Activated naive CD8-positive, alpha-beta T cell treated with anti-CD3 and anti-CD28 coated beads for 36 hours (primary cell): Measurements from ENCODE around the gene CPT1B. TPM values are rescaled to one million over a fixed set of nuclear protein-coding genes. Genes with fewer than 3 reads are reported as not detected.

Experiments used
- DNase-seq: peaks from one replicate; pipeline ENCODE4 v3.0.0; 2021
- H3K27ac Mint-ChIP-seq: one replicate; pipeline ENCODE4 v1.8.0; 2022; ENCODE audit warnings: mild to moderate bottlenecking, moderate library complexity, mixed read lengths
- H3K27me3 Mint-ChIP-seq: one replicate; pipeline ENCODE4 v1.8.0; 2022; ENCODE audit warnings: mild to moderate bottlenecking, mixed read lengths
- H3K36me3 Mint-ChIP-seq: one replicate; pipeline ENCODE4 v1.8.0; 2021; ENCODE audit warnings: mild to moderate bottlenecking, mixed read lengths
- H3K4me1 Mint-ChIP-seq: one replicate; pipeline ENCODE4 v1.8.0; 2021; ENCODE audit warnings: mixed read lengths
- H3K4me3 Mint-ChIP-seq: one replicate; pipeline ENCODE4 v1.8.0; 2022; ENCODE audit warnings: mild to moderate bottlenecking, moderate library complexity, mixed read lengths
- H3K9me3 Mint-ChIP-seq: one replicate; pipeline ENCODE4 v1.8.0; 2022; ENCODE audit warnings: mixed read lengths
- total RNA-seq, 2 experiments: library from RNA; stranded (reverse); gene quantifications; one replicate each; pipeline ENCODE4 v1.2.3, GENCODE V29; 2021

Gene CPT1B
- total RNA-seq, 2 experiments from 2014 or later: 33.6 to 33.7 TPM

GRCh38 chr22:50529416-50529896 lies 48.8 kb downstream of the CPT1B start:
- Mint-ChIP-seq H3K27me3 (peaks cover 21% of the 10 kb centered on the region), H3K9me3 (no peaks in the 10 kb centered on the region), H3K4me1 (peaks cover 48% of the 10 kb centered on the region), H3K27ac (peak overlapping the region; percentile 90), H3K36me3 (peaks cover 36% of the 10 kb centered on the region), H3K4me3 (peak overlapping the region; percentile 85)
- no peak for DNase-seq

GRCh38 chr22:50528682-50529415 lies 49.4 kb downstream of the CPT1B start:
- H3K27ac Mint-ChIP-seq: peak overlapping the region; percentile 90
- no peaks in the 10 kb centered on the region for H3K9me3 Mint-ChIP-seq
- peaks cover 24% of the 10 kb centered on the region for H3K27me3 Mint-ChIP-seq
- peaks cover 46% of the 10 kb centered on the region for H3K4me1 Mint-ChIP-seq
- H3K4me3 Mint-ChIP-seq: peak overlapping the region; percentile 85
- DNase-seq: no peak
- peaks cover 40% of the 10 kb centered on the region for H3K36me3 Mint-ChIP-seq

- Mint-ChIP-seq H3K27ac (peak overlapping the region; percentile 90), H3K36me3 (peaks cover 42% of the 10 kb centered on the region), H3K27me3 (peaks cover 22% of the 10 kb centered on the region), H3K9me3 (no peaks in the 10 kb centered on the region), H3K4me3 (peak overlapping the region; percentile 85), H3K4me1 (peaks cover 42% of the 10 kb centered on the region)
- DNase-seq: no peak
Observed at GRCh38 chr22:50527921-50528681, 50.1 kb downstream of the CPT1B start.

- Mint-ChIP-seq H3K27me3 (peaks cover 17% of the 10 kb centered on the region), H3K36me3 (peaks cover 40% of the 10 kb centered on the region), H3K27ac (peak overlapping the region; percentile 90), H3K4me3 (peak overlapping the region; percentile 85), H3K4me1 (peaks cover 35% of the 10 kb centered on the region), H3K9me3 (no peaks in the 10 kb centered on the region)
- peak; percentile 63 for DNase-seq
Observed at GRCh38 chr22:50526834-50527801, 51.1 kb downstream of the CPT1B start.

GRCh38 chr22:50526108-50526833 lies 52.0 kb downstream of the CPT1B start:
- no peaks in the 10 kb centered on the region for H3K9me3 Mint-ChIP-seq
- H3K36me3 Mint-ChIP-seq: peaks cover 40% of the 10 kb centered on the region
- H3K27ac Mint-ChIP-seq: peak overlapping the region; percentile 90
- peak overlapping the region; percentile 97 for H3K4me3 Mint-ChIP-seq
- peaks cover 17% of the 10 kb centered on the region for H3K27me3 Mint-ChIP-seq
- DNase-seq: peak; percentile 92
- H3K4me1 Mint-ChIP-seq: peaks cover 35% of the 10 kb centered on the region

DNA sequence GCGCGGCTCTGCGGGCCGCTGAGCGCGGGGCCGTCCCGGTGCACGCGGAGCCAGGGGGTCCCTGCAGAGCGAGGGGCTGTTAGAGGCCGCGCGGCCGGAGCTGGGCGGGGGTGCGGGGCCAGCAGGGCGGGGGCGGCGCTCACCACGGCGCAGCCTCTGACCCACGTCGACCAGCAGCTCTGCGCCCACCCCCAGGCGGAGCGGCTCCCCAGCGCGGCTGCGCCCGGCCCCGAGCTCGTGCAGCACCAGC lies 52.4 kb downstream of the CPT1B start:
- Mint-ChIP-seq H3K27ac (peak overlapping the region; percentile 92), H3K4me3 (peak overlapping the region; percentile 97), H3K27me3 (peaks cover 12% of the 10 kb centered on the region), H3K9me3 (no peaks in the 10 kb centered on the region), H3K4me1 (peaks cover 32% of the 10 kb centered on the region), H3K36me3 (peaks cover 39% of the 10 kb centered on the region)
- no peak for DNase-seq

DNA sequence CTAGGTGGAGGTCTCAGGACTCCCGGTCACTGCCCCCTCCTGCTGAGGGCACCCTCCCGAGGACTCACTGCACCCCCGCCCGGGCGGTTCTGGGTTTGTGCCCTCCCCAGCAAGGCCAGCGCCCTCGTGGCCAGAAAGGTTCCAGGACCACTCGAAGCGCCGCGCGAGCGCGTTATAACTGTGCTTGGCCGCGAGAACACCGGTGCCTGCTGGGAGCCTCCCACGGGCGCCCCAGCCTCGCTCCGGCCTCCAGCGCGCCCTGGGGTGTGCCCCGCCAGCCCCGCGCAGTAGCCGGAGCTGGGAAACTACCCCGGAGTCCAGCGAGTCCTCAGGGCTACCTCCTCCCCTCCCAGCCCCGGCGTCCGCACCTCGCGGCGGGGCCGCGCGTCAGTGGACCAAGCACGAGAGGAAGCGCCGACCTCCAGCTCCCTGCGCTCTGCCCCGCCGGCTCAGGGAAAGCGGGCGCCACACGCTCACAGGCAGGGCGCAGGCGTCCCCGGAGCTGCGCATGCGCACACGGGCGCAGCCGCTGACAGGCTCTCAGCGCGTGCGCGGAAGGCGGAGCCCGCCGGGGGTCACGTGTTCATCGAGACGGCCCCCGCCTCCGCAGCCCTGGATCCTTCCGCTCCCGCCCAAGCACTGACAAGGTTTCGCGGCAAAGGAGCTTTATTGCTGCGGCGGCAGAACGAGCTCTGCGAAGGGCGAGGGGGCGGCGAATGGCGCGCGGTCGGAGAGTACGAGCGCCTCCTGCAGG lies 52.9 kb downstream of the CPT1B start, which contains the start of gene SCO2:
TSS of gene SCO2 (minus strand) at position 495 of the 754 bp plus-strand sequence. CDS start 1,187 bp downstream, outside the sequence.
- peak within 1 kb of the TSS; percentile 92 for H3K27ac Mint-ChIP-seq
- DNase-seq: peak; percentile 99
- H3K9me3 Mint-ChIP-seq: no peaks in the 10 kb centered on the region
- peak within 1 kb of the TSS; percentile 97 for H3K4me3 Mint-ChIP-seq
- peaks cover 32% of the 10 kb centered on the region for H3K4me1 Mint-ChIP-seq
- peaks cover 39% of the 10 kb centered on the region for H3K36me3 Mint-ChIP-seq
- peaks cover 8% of the 10 kb centered on the region for H3K27me3 Mint-ChIP-seq

- H3K9me3 Mint-ChIP-seq: no peaks in the 10 kb centered on the region
- peaks cover 32% of the 10 kb centered on the region for H3K4me1 Mint-ChIP-seq
- peaks cover 8% of the 10 kb centered on the region for H3K27me3 Mint-ChIP-seq
- H3K4me3 Mint-ChIP-seq: peak overlapping the region; percentile 97
- H3K27ac Mint-ChIP-seq: peak overlapping the region; percentile 92
- DNase-seq: no peak
- peaks cover 43% of the 10 kb centered on the region for H3K36me3 Mint-ChIP-seq
Observed at GRCh38 chr22:50524676-50525103, 53.5 kb downstream of the CPT1B start.

- Mint-ChIP-seq H3K27me3 (peaks cover 8% of the 10 kb centered on the region), H3K4me1 (peaks cover 32% of the 10 kb centered on the region), H3K27ac (peak overlapping the region; percentile 92), H3K4me3 (peak overlapping the region; percentile 97), H3K36me3 (peaks cover 46% of the 10 kb centered on the region), H3K9me3 (no peaks in the 10 kb centered on the region)
- DNase-seq: no peak
Observed at GRCh38 chr22:50523806-50524675, 54.2 kb downstream of the CPT1B start.

DNA sequence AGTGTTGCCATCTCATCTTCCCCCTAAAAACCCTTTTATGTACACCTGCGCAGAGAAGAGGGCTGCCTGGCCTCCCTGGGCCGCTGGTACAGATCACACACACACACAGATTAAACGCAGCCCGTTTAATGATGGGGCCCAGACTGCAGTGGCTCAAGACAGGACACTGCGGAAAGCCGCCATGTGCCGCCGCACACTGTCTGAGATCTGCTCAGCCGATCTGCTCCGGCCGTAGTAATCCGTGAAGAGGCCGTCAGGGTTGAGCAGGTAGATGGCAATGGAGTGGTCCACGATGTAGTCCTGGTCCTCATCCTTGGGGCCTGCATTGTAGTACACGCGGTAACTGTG lies 54.8 kb downstream of the CPT1B start:
- Mint-ChIP-seq H3K4me3 (peak overlapping the region; percentile 97), H3K27me3 (peaks cover 8% of the 10 kb centered on the region), H3K36me3 (peaks cover 41% of the 10 kb centered on the region), H3K27ac (peak overlapping the region; percentile 45), H3K4me1 (peaks cover 26% of the 10 kb centered on the region), H3K9me3 (no peaks in the 10 kb centered on the region)
- no peak for DNase-seq

DNA sequence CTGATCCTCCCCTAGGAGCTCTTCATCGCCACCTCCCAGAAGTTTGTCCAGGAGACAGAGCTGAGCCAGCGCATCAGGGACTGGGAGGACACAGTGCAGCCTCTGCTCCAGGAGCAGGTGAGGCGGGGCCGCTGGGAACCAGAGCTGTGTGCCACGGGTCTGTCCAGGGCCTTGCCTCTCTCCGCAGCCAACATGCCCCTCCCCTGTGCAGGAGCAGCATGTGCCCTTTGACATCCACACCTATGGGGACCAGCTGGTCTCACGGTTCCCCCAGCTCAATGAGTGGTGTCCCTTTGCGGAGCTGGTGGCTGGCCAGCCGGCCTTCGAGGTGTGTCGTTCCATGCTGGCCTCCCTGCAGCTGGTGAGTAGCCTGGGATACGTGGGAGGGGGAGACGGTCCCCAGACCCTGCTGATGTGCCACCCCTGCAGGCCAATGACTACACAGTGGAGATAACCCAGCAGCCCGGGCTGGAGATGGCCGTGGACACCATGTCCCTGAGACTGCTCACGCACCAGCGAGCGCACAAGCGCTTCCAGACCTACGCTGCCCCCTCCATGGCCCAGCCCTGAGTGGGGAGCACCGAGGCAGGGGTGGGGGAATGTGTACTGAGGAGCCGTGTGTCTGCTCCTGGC lies 55.3 kb downstream of the CPT1B start:
- H3K9me3 Mint-ChIP-seq: no peaks in the 10 kb centered on the region
- peaks cover 8% of the 10 kb centered on the region for H3K27me3 Mint-ChIP-seq
- H3K27ac Mint-ChIP-seq: no peak overlapping the region
- peaks cover 21% of the 10 kb centered on the region for H3K4me1 Mint-ChIP-seq
- peaks cover 36% of the 10 kb centered on the region for H3K36me3 Mint-ChIP-seq
- H3K4me3 Mint-ChIP-seq: peak overlapping the region; percentile 97
- no peak for DNase-seq

- H3K36me3 Mint-ChIP-seq: peaks cover 30% of the 10 kb centered on the region
- H3K4me3 Mint-ChIP-seq: no peak overlapping the region
- peaks cover 8% of the 10 kb centered on the region for H3K27me3 Mint-ChIP-seq
- H3K27ac Mint-ChIP-seq: no peak overlapping the region
- peaks cover 15% of the 10 kb centered on the region for H3K4me1 Mint-ChIP-seq
- no peak for DNase-seq
- no peaks in the 10 kb centered on the region for H3K9me3 Mint-ChIP-seq
Observed at GRCh38 chr22:50522208-50522805, 55.9 kb downstream of the CPT1B start.
